CD8-positive, alpha-beta memory T cell (primary cell): ENCODE data around the gene FAM114A1. TPM values are rescaled to one million over a fixed set of nuclear protein-coding genes. Genes with fewer than 3 reads are reported as not detected.
"Not testable (repeated sequence)": the region's sequence is repeated elsewhere in the genome, so short reads cannot be mapped to it uniquely, and the experiment has no call there.

Experiments used
- CTCF ChIA-PET: fragments of 350-600 bp; sonication (Branson Sonifier 250); formaldehyde crosslinking; loops from one replicate; lab custom pipeline; 2021; ENCODE audit warnings: antibody characterized with exemption; lab: Charles Lee
- POLR2A ChIA-PET: fragments of 350-600 bp; sonication (Branson Sonifier 250); formaldehyde crosslinking; loops from one replicate; lab custom pipeline; 2021; ENCODE audit warnings: antibody characterized with exemption; lab: Charles Lee
- DNase-seq, 5 donors: peaks; one replicate each; pipeline versions ENCODE4 v3.0.0 to v3.0.0-alpha.2; 2020 to 2022; ENCODE audit warnings: mixed read lengths in 1 of 5
- H3K27ac ChIP-seq: one replicate; pipeline ENCODE4 v1.7.0; 2013; ENCODE audit warnings: low read depth, mild to moderate bottlenecking, low read length, moderate library complexity
- H3K27me3 ChIP-seq: 2 replicates; pipeline ENCODE4 v1.7.0; 2013; ENCODE audit warnings: low read length, mild to moderate bottlenecking; ENCODE audit not compliant: insufficient read depth, poor library complexity, severe bottlenecking
- H3K36me3 ChIP-seq: 2 replicates; pipeline ENCODE4 v1.7.0; 2013; ENCODE audit warnings: mild to moderate bottlenecking, low read length, moderate library complexity; ENCODE audit not compliant: insufficient read depth
- H3K4me1 ChIP-seq: 2 replicates; pipeline ENCODE4 v1.7.0; 2013; ENCODE audit warnings: mild to moderate bottlenecking, low read length, moderate library complexity; ENCODE audit not compliant: insufficient read depth
- H3K4me3 ChIP-seq: 2 replicates; pipeline ENCODE4 v1.7.0; 2013; ENCODE audit warnings: mild to moderate bottlenecking, low read length
- H3K9me3 ChIP-seq: 2 replicates; pipeline ENCODE4 v1.7.0; 2013; ENCODE audit warnings: mild to moderate bottlenecking, low read length
- H3K27ac Mint-ChIP-seq, 8 donors: one replicate each; pipeline ENCODE4 v1.8.0; 2020 to 2021; ENCODE audit warnings: mixed read lengths in 8 of 8, mild to moderate bottlenecking in 6 of 8, inconsistent platforms in 3 of 8, moderate library complexity in 3 of 8
- H3K27me3 Mint-ChIP-seq, 2 donors: one replicate each; pipeline ENCODE4 v1.8.0; 2020 to 2021; ENCODE audit warnings: mixed read lengths in 2 of 2, mild to moderate bottlenecking in 1 of 2, moderate library complexity in 1 of 2
- H3K36me3 Mint-ChIP-seq, 3 donors: one replicate each; pipeline ENCODE4 v1.8.0; 2020 to 2021; ENCODE audit warnings: mixed read lengths in 3 of 3, inconsistent platforms in 1 of 3, mild to moderate bottlenecking in 1 of 3
- H3K4me1 Mint-ChIP-seq, 3 donors: one replicate each; pipeline ENCODE4 v1.8.0; 2020 to 2021; ENCODE audit warnings: mixed read lengths in 3 of 3, inconsistent platforms in 1 of 3, mild to moderate bottlenecking in 1 of 3
- H3K4me3 Mint-ChIP-seq, 7 donors: one replicate each; pipeline ENCODE4 v1.8.0; 2020 to 2021; ENCODE audit warnings: mixed read lengths in 7 of 7, mild to moderate bottlenecking in 6 of 7, moderate library complexity in 4 of 7, inconsistent platforms in 2 of 7
- H3K9me3 Mint-ChIP-seq, 5 donors: one replicate each; pipeline ENCODE4 v1.8.0; 2020 to 2022; ENCODE audit warnings: mixed read lengths in 5 of 5, mild to moderate bottlenecking in 3 of 5, moderate library complexity in 2 of 5, inconsistent platforms in 1 of 5
- polyA plus RNA-seq: library from polyadenylated mRNA; unstranded; fragments of 300-500 nt; fragmentation: Illumina TruSeq; gene quantifications from one replicate; pipeline ENCODE4 v1.2.3, GENCODE V29; 2021
- total RNA-seq, 2 experiments: library from RNA; stranded (reverse); gene quantifications; one replicate each; pipeline ENCODE4 v1.2.3, GENCODE V29; 2021

FAM114A1 gene
- total and polyA plus RNA-seq, 3 experiments from 2014 or later, result 0.31 TPM; not detected in 2

DNA sequence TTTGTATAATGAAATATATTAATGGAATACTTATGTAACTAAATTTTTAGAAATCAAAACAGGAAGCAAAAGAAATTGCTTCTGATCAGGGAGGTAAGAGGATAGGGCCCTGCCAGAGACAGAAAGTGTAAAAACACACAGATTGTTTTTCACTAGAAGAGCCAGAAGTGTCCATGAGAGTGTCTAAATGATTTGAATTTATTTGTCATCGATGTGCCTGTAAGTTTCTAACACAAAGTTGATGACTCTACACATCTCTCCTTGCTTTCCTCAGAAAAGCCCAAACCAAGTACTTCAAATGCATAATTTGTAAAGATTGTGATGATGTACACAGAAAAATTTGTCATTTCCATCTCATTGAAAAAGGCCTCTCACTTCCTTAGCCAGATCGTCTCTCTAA, 84.0 kb downstream of the FAM114A1 start:
- H3K27ac Mint-ChIP-seq, result peak overlapping the region in 1 of 8 donors; percentile 48
- POLR2A ChIA-PET, result no interaction called here

GRCh38 chr4:38952017-38952416, 84.4 kb downstream of the FAM114A1 start:
- H3K4me1 Mint-ChIP-seq, result peaks cover 13 to 29% (median 25%) of the 10 kb centered on the region in 3 donors
- POLR2A ChIA-PET, result no interaction called here
- H3K4me3 ChIP-seq, result no peak overlapping the region
- H3K4me3 Mint-ChIP-seq, result no peak overlapping the region
- DNase-seq, result no peak
- CTCF ChIA-PET, result no interaction called here
- no peaks in the 10 kb centered on the region for H3K9me3 Mint-ChIP-seq
- no peaks in the 10 kb centered on the region for H3K27me3 ChIP-seq
- H3K27ac ChIP-seq, result no peak overlapping the region
- peaks cover 0 to 3% (median 0%) of the 10 kb centered on the region in 3 donors for H3K36me3 Mint-ChIP-seq
- peaks cover 3 to 13% of the 10 kb centered on the region in 2 donors for H3K27me3 Mint-ChIP-seq
- H3K4me1 ChIP-seq, result peaks cover 11% of the 10 kb centered on the region
- no peaks in the 10 kb centered on the region for H3K9me3 ChIP-seq
- no peaks in the 10 kb centered on the region for H3K36me3 ChIP-seq
- no peak overlapping the region for H3K27ac Mint-ChIP-seq

More for the DNA sequence above, 84.0 kb downstream of the FAM114A1 start:
- Histone ChIP-seq H3K4me3 (no peak overlapping the region), H3K4me1 (peaks cover 11% of the 10 kb centered on the region), H3K27ac (no peak overlapping the region), H3K9me3 (no peaks in the 10 kb centered on the region), H3K36me3 (no peaks in the 10 kb centered on the region), H3K27me3 (no peaks in the 10 kb centered on the region)
- H3K4me3 Mint-ChIP-seq, result no peak overlapping the region
- peaks cover 13 to 26% (median 25%) of the 10 kb centered on the region in 3 donors for H3K4me1 Mint-ChIP-seq
- CTCF ChIA-PET, result no interaction called here
- no peaks in the 10 kb centered on the region for H3K9me3 Mint-ChIP-seq
- DNase-seq, result no peak
- peaks cover 3 to 10% of the 10 kb centered on the region in 2 donors for H3K27me3 Mint-ChIP-seq
- H3K36me3 Mint-ChIP-seq, result peaks cover 0 to 3% (median 0%) of the 10 kb centered on the region in 3 donors

DNA sequence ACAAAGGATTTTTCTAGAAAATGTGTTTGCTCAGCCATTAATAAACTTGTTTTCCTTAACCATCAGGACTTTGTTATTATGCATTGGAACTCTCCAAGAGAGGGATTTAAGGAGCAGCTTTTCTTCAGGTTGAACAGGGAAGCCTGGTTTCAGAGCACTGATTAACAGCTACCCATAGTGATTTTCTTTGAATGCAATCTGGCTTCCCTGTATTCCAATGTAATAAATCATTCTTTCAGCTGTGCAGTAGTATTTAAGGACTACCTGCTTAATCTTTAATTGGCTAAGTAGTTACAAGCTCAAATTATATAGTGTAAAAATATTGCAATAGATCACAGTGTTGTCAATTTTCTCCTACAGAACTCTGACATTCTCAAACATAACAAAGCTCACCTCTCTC, 87.1 kb downstream of the FAM114A1 start:
- ChIA-PET CTCF (no interaction called here), POLR2A (no interaction called here)
- H3K36me3 Mint-ChIP-seq, result peaks cover 0 to 6% (median 0%) of the 10 kb centered on the region in 3 donors
- peaks cover under 1% of the 10 kb centered on the region for H3K4me1 ChIP-seq
- no peaks in the 10 kb centered on the region for H3K27me3 ChIP-seq
- H3K36me3 ChIP-seq, result no peaks in the 10 kb centered on the region
- no peaks in the 10 kb centered on the region for H3K9me3 Mint-ChIP-seq
- no peak overlapping the region for H3K27ac ChIP-seq
- DNase-seq, result no peak
- no peaks in the 10 kb centered on the region for H3K9me3 ChIP-seq
- no peak overlapping the region for H3K27ac Mint-ChIP-seq
- no peak overlapping the region for H3K4me3 Mint-ChIP-seq
- H3K27me3 Mint-ChIP-seq, result peaks cover 5 to 13% of the 10 kb centered on the region in 2 donors
- H3K4me3 ChIP-seq, result no peak overlapping the region
- peaks cover 8 to 34% (median 15%) of the 10 kb centered on the region in 3 donors for H3K4me1 Mint-ChIP-seq

GRCh38 chr4:38955957-38956356, 88.4 kb downstream of the FAM114A1 start:
- Mint-ChIP-seq H3K4me3 (no peak overlapping the region), H3K4me1 (peaks cover 3 to 21% (median 4%) of the 10 kb centered on the region in 3 donors), H3K9me3 (no peaks in the 10 kb centered on the region), H3K27me3 (peaks cover 6 to 13% of the 10 kb centered on the region in 2 donors), H3K36me3 (peaks cover 0 to 6% (median 0%) of the 10 kb centered on the region in 3 donors), H3K27ac (peak overlapping the region in 1 of 8 donors; percentile 66)
- no peaks in the 10 kb centered on the region for H3K9me3 ChIP-seq
- no peak for DNase-seq
- no peaks in the 10 kb centered on the region for H3K27me3 ChIP-seq
- POLR2A ChIA-PET, result no interaction called here
- H3K36me3 ChIP-seq, result no peaks in the 10 kb centered on the region
- H3K4me3 ChIP-seq, result no peak overlapping the region
- CTCF ChIA-PET, result interaction anchor here (0.8 kb wide), 1 partner anchor 10 kb away, joined by 3 read pairs; no protein-coding TSS in a partner anchor
- H3K4me1 ChIP-seq, result no peaks in the 10 kb centered on the region
- H3K27ac ChIP-seq, result no peak overlapping the region

DNA sequence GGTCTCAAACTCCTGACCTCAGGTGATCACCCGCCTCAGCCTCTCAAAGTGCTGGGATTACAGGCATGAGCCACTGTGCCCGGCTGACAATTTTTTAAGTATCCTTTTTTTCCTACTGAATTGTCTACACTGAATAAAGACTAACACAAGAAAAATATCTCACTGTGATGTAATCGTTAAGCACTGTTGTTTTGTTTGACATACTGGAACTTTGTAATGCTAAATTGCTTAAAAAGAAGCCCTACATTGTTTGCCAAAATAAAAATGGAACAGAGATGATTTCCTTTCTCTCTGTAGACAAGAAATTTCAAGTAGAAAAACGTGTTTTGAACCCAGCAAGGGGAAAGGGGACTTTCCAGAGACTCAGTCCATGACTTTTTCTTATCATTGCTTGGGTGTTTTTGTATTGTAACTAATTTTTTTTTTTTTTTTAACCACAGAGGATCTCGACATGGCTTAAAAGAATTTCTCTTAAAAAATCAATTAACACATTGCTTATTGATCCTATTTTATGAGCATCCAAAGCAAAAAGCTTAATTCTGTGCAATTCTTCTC, 89.7 kb downstream of the FAM114A1 start:
- peaks cover 8 to 13% of the 10 kb centered on the region in 2 donors for H3K27me3 Mint-ChIP-seq
- Histone ChIP-seq H3K4me3 (no peak overlapping the region), H3K27me3 (no peaks in the 10 kb centered on the region), H3K36me3 (no peaks in the 10 kb centered on the region), H3K27ac (no peak overlapping the region), H3K4me1 (no peaks in the 10 kb centered on the region), H3K9me3 (no peaks in the 10 kb centered on the region)
- peaks cover 0 to 6% (median 0%) of the 10 kb centered on the region in 3 donors for H3K36me3 Mint-ChIP-seq
- H3K4me1 Mint-ChIP-seq, result peaks cover 3 to 21% (median 4%) of the 10 kb centered on the region in 3 donors
- no peak overlapping the region for H3K4me3 Mint-ChIP-seq
- DNase-seq, result no peak
- ChIA-PET CTCF (no interaction called here), POLR2A (no interaction called here)
- H3K27ac Mint-ChIP-seq, result peak overlapping the region in 1 of 8 donors; percentile 87
- H3K9me3 Mint-ChIP-seq, result peaks cover 0 to 7% (median 0%) of the 10 kb centered on the region in 5 donors

GRCh38 chr4:38957893-38958292, 90.3 kb downstream of the FAM114A1 start:
- H3K4me1 Mint-ChIP-seq, result peaks cover 3 to 21% (median 4%) of the 10 kb centered on the region in 3 donors
- no peak for DNase-seq
- H3K9me3 ChIP-seq, result no peaks in the 10 kb centered on the region
- no peaks in the 10 kb centered on the region for H3K27me3 ChIP-seq
- no peaks in the 10 kb centered on the region for H3K36me3 ChIP-seq
- ChIA-PET POLR2A (no interaction called here), CTCF (interaction anchor here (1.5 kb wide), 1 partner anchor 36 kb away, joined by 3 read pairs; no protein-coding TSS in a partner anchor)
- no peaks in the 10 kb centered on the region for H3K4me1 ChIP-seq
- peaks cover 0 to 7% (median 0%) of the 10 kb centered on the region in 5 donors for H3K9me3 Mint-ChIP-seq
- H3K4me3 Mint-ChIP-seq, result no peak overlapping the region
- H3K27ac Mint-ChIP-seq, result peak overlapping the region in 1 of 8 donors; percentile 20
- H3K27ac ChIP-seq, result no peak overlapping the region
- H3K36me3 Mint-ChIP-seq, result peaks cover 0 to 6% (median 0%) of the 10 kb centered on the region in 3 donors
- H3K27me3 Mint-ChIP-seq, result peaks cover 8 to 13% of the 10 kb centered on the region in 2 donors
- H3K4me3 ChIP-seq, result no peak overlapping the region

GRCh38 chr4:38958453-38959190, 91.0 kb downstream of the FAM114A1 start:
- CTCF ChIA-PET, result interaction anchor here (1.5 kb wide), 1 partner anchor 35 kb away, joined by 3 read pairs; no protein-coding TSS in a partner anchor

DNA sequence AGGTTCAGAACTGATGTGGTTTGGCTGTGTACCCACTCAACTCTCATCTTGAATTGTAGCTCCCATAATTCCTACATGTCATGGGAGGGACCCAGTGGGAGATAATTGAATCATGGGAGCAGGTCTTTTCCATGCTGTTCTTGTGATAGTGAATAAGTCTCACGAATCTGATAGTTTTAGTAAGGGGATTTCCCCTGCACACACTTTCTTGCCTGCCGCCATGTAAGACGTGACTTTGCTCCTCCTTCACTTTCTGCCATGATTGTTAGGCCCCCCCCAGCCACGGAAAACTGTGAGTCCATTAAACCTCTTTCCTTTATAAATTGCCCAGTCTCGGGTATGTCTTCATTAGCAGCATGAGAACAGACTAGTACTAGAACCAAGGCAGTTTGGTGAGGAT, 91.6 kb downstream of the FAM114A1 start:
- H3K4me3 Mint-ChIP-seq, H3K27ac Mint-ChIP-seq, H3K36me3 ChIP-seq, DNase-seq, POLR2A ChIA-PET, H3K27me3 Mint-ChIP-seq, H3K9me3 ChIP-seq, H3K36me3 Mint-ChIP-seq, H3K27ac ChIP-seq, H3K9me3 Mint-ChIP-seq, H3K27me3 ChIP-seq, H3K4me3 ChIP-seq, H3K4me1 ChIP-seq: not testable (repeated sequence)
- CTCF ChIA-PET, result interaction anchor here (1.5 kb wide), 1 partner anchor 34 kb away, joined by 3 read pairs; no protein-coding TSS in a partner anchor
- peaks cover 3 to 21% (median 4%) of the 10 kb centered on the region in 3 donors for H3K4me1 Mint-ChIP-seq

More at GRCh38 chr4:38958453-38959190, 91.0 kb downstream of the FAM114A1 start:
- Mint-ChIP-seq H3K4me1 (peaks cover 3 to 21% (median 4%) of the 10 kb centered on the region in 3 donors), H3K27ac (peak overlapping the region in 1 of 8 donors; percentile 76), H3K9me3 (peaks cover 0 to 7% (median 0%) of the 10 kb centered on the region in 5 donors), H3K36me3 (peaks cover 0 to 4% (median 2%) of the 10 kb centered on the region in 3 donors), H3K27me3 (peaks cover 8 to 11% of the 10 kb centered on the region in 2 donors), H3K4me3 (no peak overlapping the region)
- H3K27ac ChIP-seq, result no peak overlapping the region
- no peaks in the 10 kb centered on the region for H3K27me3 ChIP-seq
- no peaks in the 10 kb centered on the region for H3K36me3 ChIP-seq
- H3K4me1 ChIP-seq, result no peaks in the 10 kb centered on the region
- H3K4me3 ChIP-seq, result no peak overlapping the region
- POLR2A ChIA-PET, result no interaction called here
- DNase-seq, result no peak
- no peaks in the 10 kb centered on the region for H3K9me3 ChIP-seq
